GM03348 (cell line): ENCODE data around the gene GGT6.

ENCODE experiments used
- DNase-seq: peaks from one replicate; pipeline ENCODE4 v3.0.0; 2012; ENCODE audit warnings: low spot score

GGT6 gene

DNA sequence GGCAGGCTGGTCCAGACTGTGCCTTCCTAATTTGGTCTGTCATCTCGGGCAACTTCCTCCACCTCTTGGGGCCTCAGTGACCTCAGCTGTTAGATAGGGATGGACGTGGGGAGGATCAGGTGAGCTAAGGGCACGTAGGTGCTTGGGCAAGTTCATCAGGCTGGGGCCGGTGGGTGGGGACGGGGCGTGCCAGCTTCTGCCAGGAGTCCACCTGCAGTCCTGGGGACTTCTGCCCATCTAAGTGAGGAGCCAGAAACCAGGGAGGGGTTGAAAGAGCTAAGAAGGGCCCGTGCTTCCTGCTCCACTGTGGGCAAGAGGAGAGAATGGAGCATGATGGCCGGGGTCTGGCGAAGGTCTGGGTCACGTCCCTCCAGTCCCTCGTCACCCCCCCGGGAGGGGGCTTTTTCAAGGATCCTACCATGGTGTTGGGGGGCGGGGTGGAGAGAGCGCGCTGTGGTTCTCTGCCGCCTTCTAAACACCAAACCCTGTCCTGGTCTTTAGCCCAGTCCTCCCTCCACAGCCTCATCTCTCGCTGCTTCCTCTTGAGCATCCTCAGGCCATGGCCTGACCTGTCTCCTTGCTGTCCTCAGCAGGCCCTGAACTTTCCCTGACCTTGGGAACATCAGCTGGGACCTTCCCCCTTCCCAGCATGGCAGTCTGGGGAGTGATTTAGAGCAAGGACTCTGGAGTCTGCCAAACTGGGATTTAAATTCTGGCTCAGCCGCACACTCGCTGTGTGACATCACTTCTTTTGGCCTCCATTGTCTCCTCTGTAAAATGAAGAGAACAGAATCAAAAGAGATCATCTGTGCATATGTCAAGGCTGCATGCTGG is 40.1 kb downstream of the GGT6 start:
- no peak for DNase-seq

- DNase-seq = no peak
Measured at GRCh38 chr17:4519361-4519788, 41.0 kb downstream of the GGT6 start.

- no peak for DNase-seq
Measured at GRCh38 chr17:4518901-4519300, 41.5 kb downstream of the GGT6 start.

DNA sequence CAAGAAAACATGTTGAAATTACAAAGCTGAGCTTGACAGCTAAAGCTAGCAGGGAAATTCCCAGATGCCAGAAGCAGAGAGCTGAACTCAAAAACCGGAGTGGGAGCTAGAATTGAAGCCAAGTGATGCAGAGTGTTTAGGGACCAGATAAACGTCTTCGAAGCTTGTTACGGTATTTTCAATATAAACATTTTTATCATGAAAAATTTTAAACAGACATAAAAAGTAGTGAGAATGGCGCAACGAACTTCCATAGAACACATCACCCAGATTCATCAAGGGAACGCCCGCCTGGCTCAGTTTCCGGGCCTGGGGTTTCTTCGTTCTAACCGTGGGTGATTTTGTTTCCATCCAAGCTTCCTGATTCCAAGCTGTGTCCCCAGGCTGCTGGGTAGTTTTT is 43.6 kb downstream of the GGT6 start:
- no peak for DNase-seq

- no peak for DNase-seq
Measured at GRCh38 chr17:4515501-4515900, 44.9 kb downstream of the GGT6 start.

DNA sequence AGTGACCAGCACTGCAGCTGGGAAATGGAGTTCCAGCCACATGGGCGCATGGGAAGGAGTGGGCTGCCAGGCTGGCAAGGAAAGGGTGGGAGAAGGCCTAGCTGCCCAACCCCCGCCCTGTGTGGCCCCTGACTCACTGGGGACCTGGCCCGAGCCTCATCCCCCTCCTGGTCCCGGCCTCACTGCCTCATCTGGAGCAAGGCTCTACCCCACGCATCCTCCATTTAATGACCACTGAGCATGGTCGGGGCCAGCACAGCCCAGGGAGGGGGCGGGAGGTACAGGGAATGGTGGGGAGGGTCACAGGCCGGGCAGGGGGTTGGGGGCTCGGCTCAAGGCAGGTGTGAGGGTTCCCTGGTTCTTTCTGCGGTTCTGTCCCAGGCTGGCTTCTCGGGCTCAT is 45.6 kb downstream of the GGT6 start:
- DNase-seq = no peak

DNA sequence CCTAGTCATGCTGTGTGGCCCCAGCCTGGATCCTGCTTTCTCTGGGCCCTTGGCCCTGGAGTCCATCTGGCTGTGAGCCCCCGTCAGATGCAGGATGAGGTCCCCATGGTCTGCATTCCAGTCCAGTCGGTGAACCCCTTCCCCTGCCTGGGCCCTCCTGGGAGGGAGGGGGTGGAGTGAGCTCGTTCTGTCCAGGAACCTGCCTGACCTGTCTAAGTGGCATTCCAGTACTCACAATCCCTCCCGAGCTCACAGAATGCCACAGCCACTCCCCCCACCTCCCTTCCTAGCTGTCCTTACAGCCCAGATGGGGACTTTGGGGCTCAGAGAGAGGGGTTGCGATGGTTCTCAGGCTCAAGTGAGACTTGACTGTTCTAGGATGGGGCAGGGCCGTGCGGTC is 46.2 kb downstream of the GGT6 start:
- DNase-seq = no peak

DNA sequence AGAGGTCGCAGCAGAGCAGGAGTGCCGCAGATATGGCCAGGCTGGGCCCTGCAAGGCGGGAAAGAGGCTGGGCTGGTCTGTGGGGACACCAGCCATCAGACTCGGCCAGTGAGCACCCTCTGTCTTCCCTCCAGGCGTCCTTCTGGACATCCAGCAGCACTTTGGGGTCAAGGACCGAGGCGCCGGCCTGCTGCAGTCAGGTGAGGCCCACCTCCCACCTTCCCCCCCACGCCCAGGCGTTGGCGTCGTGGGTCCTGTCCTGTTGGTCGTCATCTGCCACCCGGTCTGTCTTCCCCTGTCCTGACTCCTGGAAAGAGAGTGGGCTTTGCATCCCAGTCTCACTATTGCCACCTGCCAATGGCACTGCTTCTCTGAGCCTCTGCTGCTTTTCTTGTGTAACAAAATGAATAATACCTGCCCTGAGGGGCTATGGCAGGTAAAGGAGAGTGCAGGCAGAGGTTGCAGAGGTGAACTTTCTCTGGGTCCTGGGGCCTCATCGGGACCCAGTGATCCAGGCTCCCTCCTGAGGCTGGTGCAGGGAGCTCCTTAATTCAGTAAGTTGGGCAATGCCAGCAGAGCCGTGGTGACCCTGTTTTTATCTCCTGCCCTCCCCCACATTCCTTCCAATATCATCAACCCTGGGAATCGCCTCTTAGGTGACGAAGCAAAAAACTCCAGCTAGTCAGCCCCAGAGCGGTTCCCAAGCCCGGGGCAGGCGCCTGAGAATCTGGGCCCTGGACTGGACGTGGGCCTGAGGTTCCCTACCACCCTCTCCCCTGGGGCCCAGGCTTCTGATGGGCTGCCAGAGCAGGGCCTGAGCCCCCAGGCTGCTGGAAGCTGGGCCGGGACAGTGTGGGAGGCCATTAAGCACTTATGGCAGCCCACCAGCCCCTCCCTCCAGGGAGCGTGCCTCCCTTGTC is 47.0 kb downstream of the GGT6 start:
- DNase-seq = no peak

GRCh38 chr17:4512156-4513112 is 47.9 kb downstream of the GGT6 start:
- no peak for DNase-seq

DNA sequence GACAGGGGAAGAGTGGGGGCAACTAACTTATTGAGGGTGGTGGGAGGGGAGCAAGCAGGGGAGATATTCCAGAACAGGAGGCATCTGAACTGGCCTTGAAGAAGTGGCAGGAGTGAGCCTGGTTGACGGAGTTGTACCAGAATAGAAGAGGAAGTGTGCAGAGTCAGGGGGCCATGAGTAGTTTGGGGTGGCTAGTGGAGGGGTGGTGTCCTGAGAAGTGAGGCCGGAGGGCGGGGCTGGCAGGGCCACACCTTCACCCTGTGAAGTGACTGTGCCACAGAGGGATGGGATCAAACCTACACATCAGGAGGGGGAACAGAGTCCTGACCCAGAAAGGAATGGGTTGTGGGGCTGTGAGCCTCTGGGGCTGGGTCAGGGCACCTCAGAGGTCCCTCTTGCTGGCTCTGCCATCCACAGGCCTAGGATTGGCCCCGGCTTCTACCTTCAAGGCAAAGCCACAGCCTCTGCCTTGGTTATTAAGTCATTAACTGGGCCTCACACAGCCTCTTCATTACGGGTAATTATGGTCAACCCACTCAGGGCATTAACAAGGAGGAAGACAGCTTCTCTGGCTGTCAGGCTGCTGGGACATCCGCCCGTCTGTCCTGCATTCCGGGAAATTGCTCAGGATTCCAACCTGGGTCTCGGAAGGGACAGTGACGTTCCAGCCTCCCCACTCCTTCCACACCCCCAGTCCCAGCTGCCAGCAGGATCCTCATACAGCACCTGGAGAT is 49.0 kb downstream of the GGT6 start:
- no peak for DNase-seq

- no peak for DNase-seq
Measured at GRCh38 chr17:4510618-4510941, 49.8 kb downstream of the GGT6 start.

GRCh38 chr17:4509923-4510617 is 50.3 kb downstream of the GGT6 start:
- no peak for DNase-seq

GRCh38 chr17:4509401-4509800 is 51.0 kb downstream of the GGT6 start:
- no peak for DNase-seq

- no peak for DNase-seq
Measured at GRCh38 chr17:4508207-4508606, 52.2 kb downstream of the GGT6 start.

DNA sequence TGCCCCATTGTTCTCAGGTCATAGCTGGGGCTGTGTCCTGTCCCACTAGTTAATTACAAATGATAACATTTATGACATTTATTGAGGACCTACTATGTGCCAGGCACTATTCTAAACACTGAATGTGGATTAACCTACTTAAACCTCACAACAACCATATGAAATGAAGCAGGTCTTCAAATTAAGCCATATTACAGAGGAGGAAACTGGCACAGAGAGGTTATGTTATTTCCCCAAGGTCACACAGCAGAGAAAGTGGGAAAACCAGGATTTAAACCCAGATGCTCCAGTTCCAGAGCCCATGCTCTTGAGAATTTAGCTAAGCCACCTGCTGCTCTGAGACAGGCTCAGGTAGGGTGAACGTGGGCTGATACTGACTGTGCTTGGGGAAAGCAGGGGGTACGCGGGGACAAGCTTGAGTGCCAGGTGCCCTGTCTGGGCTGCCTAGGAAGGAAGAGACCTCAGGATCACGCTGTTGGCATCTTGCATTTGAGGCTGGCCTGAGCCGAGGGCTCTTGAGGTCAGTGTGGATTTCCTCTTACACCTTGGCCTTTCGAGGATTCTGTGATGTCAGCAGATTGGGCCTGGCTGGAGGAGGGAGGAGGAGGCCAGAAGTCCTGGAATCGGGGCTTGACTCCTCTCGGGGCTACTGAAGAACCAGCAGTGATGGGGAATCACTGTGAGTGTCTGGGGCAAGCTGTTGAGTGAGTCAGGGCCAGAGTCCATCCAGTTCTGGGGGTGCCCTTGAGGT is 52.8 kb downstream of the GGT6 start:
- DNase-seq = no peak
